A549 (cell line): Measurements from ENCODE around the gene STPG2. TPM values are rescaled to one million over a fixed set of nuclear protein-coding genes. Genes with fewer than 3 reads are reported as not detected.
A peak's percentile ranks its signal among the peaks of the same experiment; 100 is the strongest.

Experiments used
- ATAC-seq, 2 experiments: fragments of 200-7000 bp in 1 of 2; fragments of >200 bp in 1 of 2; cut with Nextera tagmentation in 1 of 2; cut with Tn5 transposase in 1 of 2; 3 replicates each; pipeline versions ENCODE4 v1.8.0 to v1.9.1; 2018 to 2020; ENCODE audit warnings: mild to moderate bottlenecking in 1 of 2, moderate library complexity in 1 of 2
- CTCF ChIA-PET: fragments of 300-600 bp; sonication (Branson Sonifier 250); formaldehyde crosslinking; extraction: SDS; loops from one replicate; lab custom pipeline; 2021; ENCODE audit warnings: antibody characterized with exemption, inconsistent platforms; lab: Yijun Ruan, JAX
- POLR2A ChIA-PET: fragments of 350-600 bp; formaldehyde crosslinking; extraction: SDS; loops from one replicate; lab custom pipeline; 2021; ENCODE audit warnings: antibody characterized with exemption, inconsistent platforms; lab: Yijun Ruan, JAX
- DNase-seq, 2 experiments: peaks; one replicate each; pipeline versions ENCODE4 v3.0.0 to v3.0.0-alpha.2; 2011 to 2016; ENCODE audit warnings: low read depth in 1 of 2, low spot score in 1 of 2
- FAIRE-seq: peaks from 2 replicates; lab custom pipeline; 2011; peaks lifted over from hg19 to GRCh38; lab: Jason Lieb, UNC
- H3K27ac ChIP-seq, 2 experiments: fragments of >200 bp; sonication (Bioruptor Twin); formaldehyde crosslinking; 3 replicates each; pipeline ENCODE4 v1.5.1; 2016 to 2017
- H3K4me1 ChIP-seq: fragments of >200 bp; sonication (Bioruptor Twin); formaldehyde crosslinking; 3 replicates; pipeline ENCODE4 v1.6.1; 2016
- H3K4me2 ChIP-seq: fragments of >200 bp; sonication (Bioruptor Twin); formaldehyde crosslinking; 3 replicates; pipeline ENCODE4 v1.6.1; 2016
- H3K4me3 ChIP-seq: fragments of >200 bp; sonication (Bioruptor Twin); formaldehyde crosslinking; 3 replicates; pipeline ENCODE4 v1.5.1; 2016
- H3K9me3 ChIP-seq: fragments of >200 bp; sonication (Bioruptor Twin); formaldehyde crosslinking; 3 replicates; pipeline ENCODE4 v1.6.1; 2016
- BHLHE40 ChIP-seq: IDR thresholded peaks from 2 replicates; pipeline ENCODE4 v1.6.1; 2012; ENCODE audit warnings: low read depth, low read length, inconsistent platforms
- CBX2 ChIP-seq: fragments of 200-600 bp; sonication (generic); IDR thresholded peaks from 2 replicates; pipeline ENCODE4 v1.6.1; 2016; ENCODE audit warnings: low read depth, mild to moderate bottlenecking, borderline replicate concordance
- CBX8 ChIP-seq: fragments of 200-600 bp; sonication (generic); IDR thresholded peaks from 2 replicates; pipeline ENCODE4 v1.6.1; 2016
- CEBPB ChIP-seq, 2 experiments: fragments of >200 bp in 1 of 2; sonication (Bioruptor Twin) in 1 of 2; formaldehyde crosslinking in 1 of 2; IDR thresholded peaks; 2 replicates each; pipeline ENCODE4 v1.6.1; 2012 to 2016
- CHD2 ChIP-seq: fragments of 150-350 bp; IDR thresholded peaks from 2 replicates; pipeline ENCODE4 v1.6.1; 2014; ENCODE audit warnings: low read length; ENCODE audit not compliant: partially characterized antibody
- EHMT2 ChIP-seq: fragments of 200-600 bp; sonication (generic); IDR thresholded peaks from 2 replicates; pipeline ENCODE4 v1.6.1; 2016; ENCODE audit warnings: antibody characterized with exemption, low read depth, mild to moderate bottlenecking, moderate library complexity
- EP300 ChIP-seq, 2 experiments: fragments of >200 bp; sonication (Bioruptor Twin); formaldehyde crosslinking; IDR thresholded peaks; 2 replicates in 1 of 2; 3 replicates in 1 of 2; pipeline ENCODE4 v1.6.1; 2016 to 2017
- FOSL2 ChIP-seq, 2 experiments: fragments of 450-650 bp in 1 of 2; fragments of >200 bp in 1 of 2; sonication (Bioruptor Twin) in 1 of 2; formaldehyde crosslinking; IDR thresholded peaks; 2 replicates each; pipeline versions ENCODE4 v1.5.0 to v1.6.1; 2016 to 2020; ENCODE audit warnings: mild to moderate bottlenecking in 1 of 2, moderate library complexity in 1 of 2
- HDAC2 ChIP-seq: fragments of 200-600 bp; sonication (generic); IDR thresholded peaks from 2 replicates; pipeline ENCODE4 v1.6.1; 2016
- HEYL ChIP-seq: fragments of 250-450 bp; sonication (Bioruptor Pico); IDR thresholded peaks from 2 replicates; pipeline ENCODE4 v1.8.0; 2021; ENCODE audit warnings: mild to moderate bottlenecking, moderate library complexity
- HOXB13 ChIP-seq: fragments of 250-450 bp; sonication (Bioruptor Pico); IDR thresholded peaks from 2 replicates; pipeline ENCODE4 v1.5.0; 2020; ENCODE audit warnings: low read depth, mild to moderate bottlenecking, moderate library complexity
- KDM1A ChIP-seq: fragments of 200-600 bp; sonication (generic); IDR thresholded peaks from 2 replicates; pipeline ENCODE4 v1.6.1; 2016; ENCODE audit warnings: low read depth, mild to moderate bottlenecking
- KDM5A ChIP-seq: fragments of 200-600 bp; sonication (generic); IDR thresholded peaks from 2 replicates; pipeline ENCODE4 v1.6.1; 2016; ENCODE audit warnings: antibody characterized with exemption, mild to moderate bottlenecking
- MYC ChIP-seq: IDR thresholded peaks from 2 replicates; pipeline ENCODE4 v1.6.1; 2012; ENCODE audit warnings: mild to moderate bottlenecking, inconsistent platforms, low read length, improper control_type of control experiment, borderline replicate concordance
- NFE2L2 ChIP-seq: fragments of 150-350 bp; conservative IDR thresholded peaks from 2 replicates; pipeline ENCODE4 v1.6.1; 2014; ENCODE audit warnings: low read length
- NPAS2 ChIP-seq: fragments of 250-450 bp; sonication (Bioruptor Pico); IDR thresholded peaks from 2 replicates; pipeline ENCODE4 v1.8.0; 2022; ENCODE audit warnings: mild to moderate bottlenecking, moderate library complexity, borderline replicate concordance
- NR3C1 ChIP-seq: fragments of >200 bp; sonication (Bioruptor Twin); formaldehyde crosslinking; IDR thresholded peaks from 3 replicates; pipeline ENCODE4 v1.6.1; 2017
- PHF8 ChIP-seq: fragments of 200-600 bp; sonication (generic); IDR thresholded peaks from 2 replicates; pipeline ENCODE4 v1.6.1; 2016; ENCODE audit warnings: low read depth, mild to moderate bottlenecking, antibody characterized with exemption, moderate library complexity, borderline replicate concordance
- POLR2A ChIP-seq: IDR thresholded peaks from 2 replicates; pipeline ENCODE4 v1.6.1; 2012; ENCODE audit warnings: mild to moderate bottlenecking, low read length
- POLR2AphosphoS2 ChIP-seq: conservative IDR thresholded peaks from 2 replicates; pipeline ENCODE4 v1.6.1; 2012; ENCODE audit warnings: low read length, improper control_type of control experiment, inconsistent platforms
- RAD21 ChIP-seq, 2 experiments: fragments of >200 bp in 1 of 2; sonication (Bioruptor Twin) in 1 of 2; formaldehyde crosslinking in 1 of 2; IDR thresholded peaks in 1 of 2; conservative IDR thresholded peaks in 1 of 2; 2 replicates in 1 of 2; 3 replicates in 1 of 2; pipeline ENCODE4 v1.6.1; 2012 to 2018; ENCODE audit warnings: inconsistent platforms in 1 of 2
- RARB ChIP-seq: fragments of 250-450 bp; sonication (Bioruptor Pico); IDR thresholded peaks from 2 replicates; pipeline ENCODE4 v1.8.0; 2021; ENCODE audit warnings: mild to moderate bottlenecking, moderate library complexity
- RCOR1 ChIP-seq: fragments of 150-350 bp; IDR thresholded peaks from 2 replicates; pipeline ENCODE4 v1.6.1; 2014; ENCODE audit warnings: antibody characterized with exemption, low read length, low read depth
- RFX5 ChIP-seq: fragments of 450-650 bp; IDR thresholded peaks from 2 replicates; pipeline ENCODE4 v1.7.1; 2014; ENCODE audit warnings: antibody characterized with exemption, mild to moderate bottlenecking, moderate library complexity
- SREBF2 ChIP-seq: fragments of 450-650 bp; IDR thresholded peaks from 2 replicates; pipeline ENCODE4 v1.6.1; 2014; ENCODE audit warnings: mild to moderate bottlenecking, moderate library complexity
- TFCP2L1 ChIP-seq: fragments of 250-450 bp; sonication (Bioruptor Pico); IDR thresholded peaks from 2 replicates; pipeline ENCODE4 v1.5.0; 2021; ENCODE audit warnings: mild to moderate bottlenecking
- TP53 ChIP-seq: fragments of 250-450 bp; sonication (Bioruptor Pico); IDR thresholded peaks from 2 replicates; pipeline ENCODE4 v1.5.0; 2021; ENCODE audit warnings: mild to moderate bottlenecking, moderate library complexity
- WGBS: methylation state at CpG from one replicate; pipeline ENCODE4 v1.1.6; 2017; ENCODE audit errors: missing lambda C conversion rate; 5-methylcytosine and 5-hydroxymethylcytosine counted together
- polyA plus RNA-seq, 4 experiments: library from polyadenylated mRNA; depleted of rRNA in 3 of 4; stranded (reverse); fragments of >200 nt; fragmentation: RNase III in 1 of 4; extraction: RNeasy Plus Mini Kit Qiagen cat#74134 plus additional on column Dnase treatment in 1 of 4; gene quantifications; 2 replicates in 3 of 4; 3 replicates in 1 of 4; pipeline ENCODE4 v1.2.3, GENCODE V29; 2011 to 2017
- TF ChIP-seq, protein P1 (sequence below): IDR thresholded peaks from 2 replicates; pipeline ENCODE4 v1.6.1; 2012
- TF ChIP-seq, protein P2 (sequence below): fragments of 200-600 bp; sonication (generic); IDR thresholded peaks from 2 replicates; pipeline ENCODE4 v1.6.1; 2016; ENCODE audit warnings: antibody characterized with exemption, mild to moderate bottlenecking, moderate library complexity
- TF ChIP-seq, protein P3 (sequence below): fragments of 150-350 bp; IDR thresholded peaks from 2 replicates; pipeline ENCODE4 v1.6.1; 2014; ENCODE audit warnings: low read depth, mild to moderate bottlenecking, low read length

STPG2 gene
- polyA plus RNA-seq, 2 of the 4 experiments (the other 2 are of a cell fraction), result 0.05 TPM; not detected in 1

DNA sequence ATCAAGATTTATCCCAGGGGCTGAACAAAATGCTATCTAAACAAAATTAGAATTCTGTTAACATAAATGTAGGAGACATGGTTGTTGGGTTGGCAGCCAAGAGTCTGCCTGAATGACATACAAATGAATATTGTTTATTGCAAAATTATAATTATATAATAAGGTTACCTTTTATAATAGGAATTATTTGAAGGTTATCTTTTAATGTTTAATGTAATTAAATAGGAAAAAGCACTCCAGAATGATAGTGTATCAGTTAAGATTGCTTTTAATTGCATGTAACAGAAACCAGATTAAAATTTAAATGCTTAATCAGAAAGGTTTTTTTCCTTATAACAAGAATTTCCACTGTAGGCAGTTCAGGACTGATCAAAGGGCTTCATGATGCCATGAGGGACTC, 42.0 kb upstream of the STPG2 start:
- no peak for DNase-seq
- no peaks in the 10 kb centered on the region for H3K9me3 ChIP-seq
- H3K4me1 ChIP-seq, result no peaks in the 10 kb centered on the region
- CTCF ChIA-PET, result no interaction called here
- POLR2A ChIA-PET, result no interaction called here
- H3K27ac ChIP-seq, result no peak overlapping the region
- FAIRE-seq, result no peak
- ATAC-seq, result no peak
- TF ChIP-seq NR3C1 (no peak), POLR2A (no peak), FOSL2 (IDR thresholded peaks at IDR 0.05) (no peak), FOSL2 (CRISPR knock-in tag; IDR thresholded peaks at IDR 0.05) (no peak), CBX8 (no peak), HEYL (no peak), CEBPB (IDR thresholded peaks at IDR 0.05) (no peak), KDM5A (no peak), RAD21 (conservative IDR thresholded peaks at IDR 0.05 in 1 of 2, IDR thresholded peaks at IDR 0.05 in 1 of 2) (no peak), EHMT2 (no peak), KDM1A (no peak), PHF8 (no peak), EP300 (IDR thresholded peaks at IDR 0.05) (no peak), SREBF2 (no peak), HDAC2 (no peak), CBX2 (no peak), RARB (CRISPR knock-in tag) (no peak)
- TF ChIP-seq, protein P1, sequence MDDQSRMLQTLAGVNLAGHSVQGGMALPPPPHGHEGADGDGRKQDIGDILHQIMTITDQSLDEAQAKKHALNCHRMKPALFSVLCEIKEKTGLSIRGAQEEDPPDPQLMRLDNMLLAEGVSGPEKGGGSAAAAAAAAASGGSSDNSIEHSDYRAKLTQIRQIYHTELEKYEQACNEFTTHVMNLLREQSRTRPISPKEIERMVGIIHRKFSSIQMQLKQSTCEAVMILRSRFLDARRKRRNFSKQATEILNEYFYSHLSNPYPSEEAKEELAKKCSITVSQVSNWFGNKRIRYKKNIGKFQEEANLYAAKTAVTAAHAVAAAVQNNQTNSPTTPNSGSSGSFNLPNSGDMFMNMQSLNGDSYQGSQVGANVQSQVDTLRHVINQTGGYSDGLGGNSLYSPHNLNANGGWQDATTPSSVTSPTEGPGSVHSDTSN, result no peak
- TF ChIP-seq, protein P2, sequence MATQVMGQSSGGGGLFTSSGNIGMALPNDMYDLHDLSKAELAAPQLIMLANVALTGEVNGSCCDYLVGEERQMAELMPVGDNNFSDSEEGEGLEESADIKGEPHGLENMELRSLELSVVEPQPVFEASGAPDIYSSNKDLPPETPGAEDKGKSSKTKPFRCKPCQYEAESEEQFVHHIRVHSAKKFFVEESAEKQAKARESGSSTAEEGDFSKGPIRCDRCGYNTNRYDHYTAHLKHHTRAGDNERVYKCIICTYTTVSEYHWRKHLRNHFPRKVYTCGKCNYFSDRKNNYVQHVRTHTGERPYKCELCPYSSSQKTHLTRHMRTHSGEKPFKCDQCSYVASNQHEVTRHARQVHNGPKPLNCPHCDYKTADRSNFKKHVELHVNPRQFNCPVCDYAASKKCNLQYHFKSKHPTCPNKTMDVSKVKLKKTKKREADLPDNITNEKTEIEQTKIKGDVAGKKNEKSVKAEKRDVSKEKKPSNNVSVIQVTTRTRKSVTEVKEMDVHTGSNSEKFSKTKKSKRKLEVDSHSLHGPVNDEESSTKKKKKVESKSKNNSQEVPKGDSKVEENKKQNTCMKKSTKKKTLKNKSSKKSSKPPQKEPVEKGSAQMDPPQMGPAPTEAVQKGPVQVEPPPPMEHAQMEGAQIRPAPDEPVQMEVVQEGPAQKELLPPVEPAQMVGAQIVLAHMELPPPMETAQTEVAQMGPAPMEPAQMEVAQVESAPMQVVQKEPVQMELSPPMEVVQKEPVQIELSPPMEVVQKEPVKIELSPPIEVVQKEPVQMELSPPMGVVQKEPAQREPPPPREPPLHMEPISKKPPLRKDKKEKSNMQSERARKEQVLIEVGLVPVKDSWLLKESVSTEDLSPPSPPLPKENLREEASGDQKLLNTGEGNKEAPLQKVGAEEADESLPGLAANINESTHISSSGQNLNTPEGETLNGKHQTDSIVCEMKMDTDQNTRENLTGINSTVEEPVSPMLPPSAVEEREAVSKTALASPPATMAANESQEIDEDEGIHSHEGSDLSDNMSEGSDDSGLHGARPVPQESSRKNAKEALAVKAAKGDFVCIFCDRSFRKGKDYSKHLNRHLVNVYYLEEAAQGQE, result no peak
- no peak overlapping the region for H3K4me3 ChIP-seq
- no peak overlapping the region for H3K4me2 ChIP-seq

DNA sequence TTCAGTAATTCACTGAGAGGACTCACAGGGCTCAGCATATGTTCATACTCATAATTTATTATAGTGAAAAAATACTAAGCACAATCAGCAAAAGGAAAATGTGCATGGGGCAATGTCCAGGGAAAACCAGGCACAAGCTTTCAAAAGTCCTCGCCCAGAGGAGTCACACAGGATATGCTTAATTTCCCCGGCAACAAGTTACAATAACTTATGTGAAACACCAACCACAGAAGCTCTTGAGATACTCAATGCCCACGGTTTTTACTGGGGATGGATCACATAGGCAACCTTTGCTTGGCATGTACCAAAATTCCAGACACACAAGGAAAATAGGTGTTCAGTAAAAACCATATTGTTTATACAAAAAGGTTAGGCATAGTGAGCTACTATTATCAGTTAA, 38.5 kb upstream of the STPG2 start:
- no peak overlapping the region for H3K27ac ChIP-seq
- DNase-seq, result peak in 1 of 2 experiments; percentile 1
- H3K4me1 ChIP-seq, result no peaks in the 10 kb centered on the region
- peak in 1 of 2 experiments; percentile 51; a peak in 2 of 6 replicates for ATAC-seq
- WGBS, result 46% methylated on average over 3 of the region's 3 CpGs
- FAIRE-seq, result no peak
- TF ChIP-seq RFX5 (peak; percentile 92), EHMT2 (no peak)
- ChIA-PET POLR2A (no interaction called here), CTCF (interaction anchor here (0.8 to 1.0 kb wide), 2 partner anchors 11 to 40 kb away, joined by 3 read pairs; no protein-coding TSS in a partner anchor)
- no peak overlapping the region for H3K4me2 ChIP-seq
- no peaks in the 10 kb centered on the region for H3K9me3 ChIP-seq
- no peak overlapping the region for H3K4me3 ChIP-seq

DNA sequence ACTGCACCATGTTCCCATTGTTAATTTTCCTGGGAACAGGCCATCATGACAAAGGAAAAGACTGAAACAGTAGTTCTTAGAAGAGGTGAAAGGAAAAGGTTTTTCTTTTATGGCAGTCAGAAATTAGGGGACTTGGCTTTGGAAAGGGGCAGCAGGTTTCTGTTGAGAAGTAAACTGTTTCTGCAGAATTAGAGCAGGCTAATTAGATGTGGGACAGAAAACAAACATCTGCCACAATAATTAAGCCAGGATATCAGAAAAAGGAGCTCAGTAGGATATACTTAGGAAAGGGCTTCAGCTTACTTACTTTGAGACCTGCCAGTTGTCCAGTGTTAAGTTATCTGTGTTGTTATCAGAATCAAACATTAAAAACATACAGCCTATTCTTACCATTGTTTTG, 36.7 kb upstream of the STPG2 start:
- H3K9me3 ChIP-seq, result no peaks in the 10 kb centered on the region
- H3K4me2 ChIP-seq, result no peak overlapping the region
- no peak for ATAC-seq
- H3K4me3 ChIP-seq, result no peak overlapping the region
- TF ChIP-seq NPAS2 (CRISPR knock-in tag), result no peak
- no peak for TF ChIP-seq TP53 (CRISPR knock-in tag)
- TF ChIP-seq NFE2L2, result no peak
- no peak for TF ChIP-seq HOXB13 (CRISPR knock-in tag)
- no peak for TF ChIP-seq BHLHE40
- TF ChIP-seq CBX2, result no peak
- TF ChIP-seq KDM1A, result no peak
- no peak for TF ChIP-seq CBX8
- TF ChIP-seq, protein P3, sequence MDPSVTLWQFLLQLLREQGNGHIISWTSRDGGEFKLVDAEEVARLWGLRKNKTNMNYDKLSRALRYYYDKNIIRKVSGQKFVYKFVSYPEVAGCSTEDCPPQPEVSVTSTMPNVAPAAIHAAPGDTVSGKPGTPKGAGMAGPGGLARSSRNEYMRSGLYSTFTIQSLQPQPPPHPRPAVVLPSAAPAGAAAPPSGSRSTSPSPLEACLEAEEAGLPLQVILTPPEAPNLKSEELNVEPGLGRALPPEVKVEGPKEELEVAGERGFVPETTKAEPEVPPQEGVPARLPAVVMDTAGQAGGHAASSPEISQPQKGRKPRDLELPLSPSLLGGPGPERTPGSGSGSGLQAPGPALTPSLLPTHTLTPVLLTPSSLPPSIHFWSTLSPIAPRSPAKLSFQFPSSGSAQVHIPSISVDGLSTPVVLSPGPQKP, result no peak
- no peak for TF ChIP-seq MYC
- no peak for TF ChIP-seq TFCP2L1 (CRISPR knock-in tag)
- no peak for TF ChIP-seq CHD2
- no peak for TF ChIP-seq RCOR1
- TF ChIP-seq POLR2AphosphoS2, result no peak
- TF ChIP-seq HDAC2, result no peak
- TF ChIP-seq, all 56 proteins: peak for 0
- CTCF ChIA-PET, result no interaction called here
- Histone ChIP-seq H3K4me1 (no peaks in the 10 kb centered on the region), H3K27ac (no peak overlapping the region)
- FAIRE-seq (no peak), DNase-seq (no peak)
- POLR2A ChIA-PET, result no interaction called here
